Stimulated activated CD8-positive, alpha-beta memory T cell treated with anti-CD3 and anti-CD28 coated beads, Interleukin-15, amount 100 ng/mL, for 1 hour (primary cell): Measurements from ENCODE around the gene LRBA.
"Not testable (repeated sequence)": the region's sequence is repeated elsewhere in the genome, so short reads cannot be mapped to it uniquely, and the experiment has no call there.

ENCODE experiments used
- DNase-seq: peaks from one replicate; pipeline ENCODE4 v3.0.0-alpha.2; 2020; ENCODE audit warnings: low read depth

LRBA gene

DNA sequence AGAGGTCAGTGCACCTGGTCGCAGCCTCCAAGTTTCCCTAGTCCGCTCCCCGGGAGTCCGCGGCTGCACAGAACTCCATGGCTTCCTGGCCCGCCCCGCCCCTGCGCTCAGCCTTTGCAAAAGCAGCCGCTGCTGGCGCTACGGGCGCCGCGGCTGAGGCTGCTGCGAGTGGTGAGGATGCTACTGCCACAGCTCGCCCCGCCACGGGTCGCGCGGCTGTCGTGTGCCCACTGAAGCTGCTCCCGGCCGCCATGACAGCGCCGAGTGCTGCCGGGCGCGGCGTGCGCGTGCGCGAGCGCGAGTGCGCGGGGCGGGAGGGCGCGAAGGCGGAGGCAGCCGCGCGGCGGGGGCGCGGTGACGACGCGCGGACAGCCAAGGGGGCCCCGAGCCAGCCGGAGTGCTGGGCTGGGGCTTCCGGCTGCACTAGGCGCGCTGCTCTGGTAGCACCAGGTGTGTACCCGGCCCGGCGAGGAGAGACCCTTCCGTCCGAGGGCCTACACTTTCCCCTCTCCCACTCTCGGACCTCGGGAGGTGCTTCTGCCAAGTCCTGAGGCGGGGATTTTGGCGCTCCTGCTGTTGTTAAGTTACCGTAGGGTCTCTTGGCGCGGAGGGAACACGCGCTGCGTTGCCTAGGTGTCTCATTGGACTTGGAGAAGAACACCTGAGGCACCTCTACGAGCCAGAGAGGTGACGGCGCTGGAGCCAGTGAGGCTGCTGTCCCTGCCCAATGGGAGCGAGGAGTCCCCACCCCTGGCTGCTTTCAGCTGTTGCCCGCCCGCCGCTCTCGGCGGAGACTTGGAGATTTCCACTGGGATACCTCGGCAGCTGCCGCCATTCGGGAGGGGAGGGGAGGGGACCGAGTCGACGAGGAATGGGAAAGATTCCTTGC, 619 bp upstream of the LRBA start:
- peak; percentile 42 for DNase-seq

DNA sequence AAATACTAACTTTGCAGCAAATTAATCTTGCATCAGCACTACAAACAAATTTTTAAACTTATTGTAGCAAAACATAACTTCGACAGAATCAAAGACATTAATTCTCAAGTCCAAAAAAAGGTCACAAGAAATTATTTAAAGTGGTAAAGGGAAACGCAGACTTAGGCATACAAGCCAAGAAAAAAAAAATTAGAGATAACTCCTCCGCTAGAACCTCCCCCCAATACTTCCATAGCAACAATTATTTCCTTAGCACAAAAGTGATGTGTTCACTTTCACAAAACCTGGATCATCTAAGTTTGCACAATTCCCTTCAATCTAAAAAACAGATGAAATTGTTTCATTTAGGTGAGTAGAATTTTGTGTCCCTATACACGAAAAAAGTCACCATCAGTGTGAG, 1.1 kb downstream of the LRBA start:
- no peak for DNase-seq

DNA sequence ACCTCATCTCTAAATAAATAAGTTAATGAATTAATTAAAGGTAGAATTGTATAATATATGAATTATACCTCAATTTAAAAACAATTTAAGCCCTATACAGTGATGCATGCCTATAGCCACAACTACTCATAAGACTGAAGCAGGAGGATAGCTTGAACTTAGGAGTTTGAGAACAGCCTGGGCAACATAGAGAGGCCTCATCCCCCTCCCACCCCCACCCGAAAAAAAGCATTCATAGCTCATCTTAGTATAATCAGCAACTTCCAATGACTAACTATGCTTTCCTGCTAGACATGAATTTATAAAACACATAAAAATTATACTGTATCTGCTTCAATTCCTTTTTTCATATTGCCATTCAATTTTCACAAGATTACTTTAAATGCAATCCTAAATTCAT, 1.6 kb downstream of the LRBA start:
- DNase-seq: no peak

DNA sequence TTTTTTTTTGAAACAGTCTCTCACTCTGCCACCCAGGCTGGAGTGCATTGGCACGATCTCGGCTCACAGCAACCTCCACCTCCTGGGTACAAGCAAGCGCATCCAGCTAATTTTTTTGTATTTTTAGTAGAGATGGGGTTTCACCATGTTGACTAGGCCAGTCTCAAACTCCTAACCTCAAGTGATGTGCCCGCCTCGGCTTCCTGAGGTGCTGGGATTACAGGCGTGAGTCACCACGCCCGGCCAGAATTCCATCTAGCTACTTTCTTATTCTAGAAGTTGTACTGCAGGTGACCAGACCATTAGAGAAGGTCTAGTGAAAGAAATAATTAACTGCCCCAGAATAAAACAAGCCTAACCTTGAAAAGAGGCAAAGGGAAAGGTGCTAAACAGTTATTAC, 2.3 kb downstream of the LRBA start:
- DNase-seq: no peak

DNA sequence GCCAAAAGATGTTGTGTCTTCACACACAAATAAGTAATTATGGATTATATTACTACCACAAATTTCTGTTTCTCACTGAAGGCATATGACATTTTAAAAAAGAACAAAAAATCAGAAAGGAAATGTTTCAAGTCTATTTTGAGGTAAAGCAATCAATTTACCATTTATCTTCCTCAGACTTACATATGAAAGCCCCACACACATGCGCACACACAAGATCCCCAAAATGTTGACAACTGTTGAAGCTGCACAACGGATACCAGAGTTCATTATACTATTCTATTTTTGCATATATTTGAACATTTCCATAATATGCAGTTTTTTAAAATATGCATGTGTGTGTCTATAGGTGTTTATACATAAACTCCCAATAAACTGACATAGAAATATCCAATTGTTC, 2.7 kb downstream of the LRBA start:
- no peak for DNase-seq

DNA sequence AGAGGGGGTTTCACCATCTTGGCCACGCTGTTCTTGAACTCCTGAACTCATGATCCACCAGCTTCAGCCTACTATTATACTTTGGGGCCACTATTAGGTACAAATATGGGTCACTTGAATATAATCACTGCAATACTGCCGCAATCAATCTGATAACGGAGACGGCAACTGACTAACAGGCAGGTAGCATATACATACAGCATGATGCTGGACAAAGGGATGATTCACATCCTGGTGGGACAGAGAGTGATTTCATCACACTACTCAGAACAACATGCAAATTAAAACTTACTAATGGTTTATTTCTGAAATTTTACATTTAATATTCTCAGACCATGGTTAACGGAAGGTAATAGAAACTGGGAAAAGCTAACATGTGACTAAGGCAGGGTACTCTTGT, 10.9 kb downstream of the LRBA start:
- no peak for DNase-seq

DNA sequence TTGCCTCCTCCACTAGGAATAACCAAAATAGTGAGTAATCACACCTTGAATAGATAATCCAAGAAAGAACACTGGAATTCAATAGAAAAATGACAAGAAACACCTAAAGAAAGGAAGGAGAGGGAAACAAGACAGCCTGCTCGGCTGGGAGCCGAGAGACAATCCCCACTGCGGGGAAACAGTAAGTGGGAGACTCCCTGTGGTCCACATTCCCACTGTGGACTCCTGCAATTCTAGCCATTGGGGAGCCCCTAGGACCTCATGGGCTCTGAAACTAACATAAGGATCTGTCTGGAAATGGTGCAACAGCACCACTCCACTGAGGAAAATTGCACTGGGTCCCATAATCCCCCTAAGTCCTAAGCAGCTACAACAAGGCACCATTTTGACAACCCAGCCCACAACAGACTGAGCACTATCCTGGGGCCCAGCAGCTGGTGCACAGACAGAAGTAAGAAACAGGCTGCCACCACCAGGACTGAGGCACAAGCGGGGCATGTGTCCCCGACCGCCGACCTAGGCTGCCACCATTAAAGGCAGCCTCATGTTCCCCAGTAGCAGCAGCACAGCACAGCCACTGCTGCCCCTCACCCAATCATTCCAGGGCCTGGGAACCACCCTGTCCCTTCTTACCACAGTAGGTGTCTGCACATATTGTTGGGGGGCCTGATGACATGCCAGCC, 14.2 kb downstream of the LRBA start:
- DNase-seq: no peak

DNA sequence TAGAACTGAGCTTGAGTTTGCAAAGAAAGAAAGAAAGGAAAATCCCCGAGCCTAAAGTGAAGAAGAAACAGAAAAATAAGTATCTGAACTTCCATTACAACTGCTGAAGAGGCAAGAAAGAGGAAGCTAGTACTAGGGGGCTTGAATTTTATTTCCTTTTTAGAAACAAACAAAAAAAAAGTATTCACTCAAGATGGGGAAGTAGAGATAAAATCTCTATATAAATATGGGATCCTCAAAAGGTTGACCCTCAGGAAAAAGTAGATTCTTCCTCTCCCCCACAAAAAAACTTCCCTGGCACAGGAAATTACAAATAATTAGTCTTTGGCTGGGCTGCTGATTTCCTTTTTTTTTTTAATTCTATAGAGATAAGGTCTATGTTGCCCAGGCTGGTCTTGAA, 16.0 kb downstream of the LRBA start:
- DNase-seq: no peak

DNA sequence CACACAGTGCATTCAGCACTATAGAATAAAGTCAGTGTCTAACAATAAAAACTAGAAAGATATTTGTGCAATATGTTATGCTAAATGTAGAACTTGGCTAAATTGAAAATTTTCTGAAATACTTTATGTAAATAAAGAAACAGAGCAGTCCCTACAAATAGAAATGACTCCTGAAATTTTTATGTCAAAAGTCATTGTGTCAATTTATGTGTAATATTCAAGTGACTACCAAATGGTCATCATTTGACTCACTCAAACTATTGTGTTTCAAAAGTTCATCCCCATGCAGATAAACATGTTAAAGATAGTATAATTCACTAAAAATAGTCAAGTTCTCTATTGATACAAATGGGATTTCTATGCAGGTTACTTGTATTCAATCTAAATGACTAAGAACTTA, 17.9 kb downstream of the LRBA start:
- DNase-seq: no peak

DNA sequence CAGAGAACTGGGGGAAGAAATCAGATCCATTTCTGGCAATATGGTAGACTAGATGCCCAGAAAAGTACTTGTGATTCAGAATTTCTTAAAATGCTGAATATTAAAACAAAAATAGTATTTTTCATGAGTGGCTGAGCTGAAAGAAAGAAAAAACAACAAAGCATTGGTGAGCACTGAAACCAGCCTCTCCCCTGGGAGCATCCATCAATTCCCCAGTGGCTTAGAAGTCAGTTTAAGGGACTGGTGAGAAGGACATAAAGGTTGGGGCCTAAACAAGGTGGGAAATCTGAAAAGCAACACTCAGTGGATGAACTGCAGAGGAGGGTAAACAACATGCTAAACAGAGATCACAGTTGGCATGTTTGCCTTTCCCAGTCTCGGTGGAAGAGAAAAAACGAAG, 20.4 kb downstream of the LRBA start:
- DNase-seq: no peak

DNA sequence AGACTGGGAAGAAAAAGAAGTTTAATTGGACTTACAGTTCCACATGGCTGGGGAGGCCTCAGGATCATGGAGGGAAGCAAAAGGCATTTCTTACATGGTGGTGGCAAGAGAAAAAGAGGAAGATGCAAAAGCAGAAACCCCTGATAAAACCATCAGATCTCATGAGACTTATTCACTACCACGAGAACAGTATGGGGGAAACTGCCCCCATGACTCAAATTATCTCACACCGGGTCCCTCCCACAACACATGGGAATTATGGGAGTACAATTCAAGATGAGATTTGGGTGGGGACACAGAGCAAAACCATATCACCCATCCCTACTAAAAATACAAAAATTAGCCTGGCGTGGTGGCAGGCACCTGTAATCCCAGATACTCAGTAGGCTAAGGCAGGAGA, 21.5 kb downstream of the LRBA start:
- not testable (repeated sequence) for DNase-seq

DNA sequence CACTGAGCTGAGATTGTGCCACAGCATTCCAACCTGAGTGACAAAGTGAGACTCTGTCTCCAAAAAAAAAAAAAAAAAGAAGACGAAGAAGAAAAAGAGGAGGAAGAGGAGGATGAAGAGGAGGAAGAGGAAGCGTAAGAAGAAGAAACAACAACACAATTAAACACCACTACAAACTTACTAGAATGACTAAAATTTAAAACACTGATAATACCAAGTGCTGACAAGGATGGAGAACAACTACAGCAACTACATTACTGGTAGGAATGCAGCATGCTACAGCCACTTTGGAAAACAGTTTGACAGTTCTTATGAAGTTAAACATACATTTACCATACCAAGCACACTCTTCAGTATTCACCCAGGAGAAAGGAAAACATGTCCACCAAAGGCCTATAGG, 24.1 kb downstream of the LRBA start:
- no peak for DNase-seq

DNA sequence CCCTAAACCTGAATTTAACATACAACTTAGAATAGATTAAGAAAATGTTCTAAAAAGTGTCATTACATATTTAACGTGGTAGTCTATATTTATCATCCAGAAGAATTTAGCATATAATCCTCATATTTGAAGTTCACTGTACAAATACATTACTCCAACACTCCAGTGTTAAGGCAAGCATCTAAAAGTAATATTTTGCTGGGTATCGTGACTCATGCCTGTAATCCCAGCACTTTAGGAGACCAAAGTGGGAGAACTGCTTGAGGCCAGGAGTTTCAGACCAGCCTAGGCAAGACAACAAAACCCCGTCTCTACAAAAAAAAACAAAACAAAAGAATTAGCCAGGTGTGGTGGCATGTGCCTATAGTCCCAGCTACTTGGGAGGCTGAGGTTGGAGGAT, 24.8 kb downstream of the LRBA start:
- no peak for DNase-seq

DNA sequence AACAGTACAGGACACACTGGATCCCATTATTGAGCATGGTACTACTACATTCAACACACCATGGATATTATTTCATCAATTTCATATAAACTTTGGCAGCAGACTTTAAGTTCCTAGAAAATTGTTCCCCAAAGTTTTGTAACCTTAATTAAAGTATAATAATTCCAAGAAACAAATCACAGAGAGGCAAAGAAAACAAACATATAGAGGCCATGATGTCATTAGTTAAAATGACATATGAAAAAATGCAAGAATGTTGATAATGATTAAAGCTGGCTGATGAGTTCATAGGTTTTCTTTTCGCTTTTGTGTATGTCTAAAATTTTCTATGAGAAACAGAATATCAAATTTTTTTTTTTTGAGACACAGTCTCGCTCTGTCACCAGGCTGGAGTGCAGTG, 26.8 kb downstream of the LRBA start:
- no peak for DNase-seq

DNA sequence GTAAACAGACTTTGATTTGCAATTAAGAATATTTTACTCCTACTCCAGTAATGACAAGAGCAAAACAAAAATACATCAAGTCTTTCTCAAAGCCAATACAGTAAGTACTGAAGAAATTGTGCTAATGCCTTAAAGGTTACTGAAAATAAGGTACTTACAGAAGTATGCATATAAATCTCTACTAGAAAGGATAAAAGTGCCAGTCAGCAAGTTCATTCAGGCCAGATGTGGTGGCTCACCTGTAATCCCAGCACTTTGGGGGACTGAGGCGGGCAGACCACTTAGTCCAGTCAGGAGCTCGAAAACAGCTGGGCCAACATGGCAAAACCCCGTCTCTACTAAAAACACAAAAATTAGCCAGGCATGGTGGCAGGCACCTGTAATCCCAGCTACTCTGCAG, 27.9 kb downstream of the LRBA start:
- DNase-seq: no peak

DNA sequence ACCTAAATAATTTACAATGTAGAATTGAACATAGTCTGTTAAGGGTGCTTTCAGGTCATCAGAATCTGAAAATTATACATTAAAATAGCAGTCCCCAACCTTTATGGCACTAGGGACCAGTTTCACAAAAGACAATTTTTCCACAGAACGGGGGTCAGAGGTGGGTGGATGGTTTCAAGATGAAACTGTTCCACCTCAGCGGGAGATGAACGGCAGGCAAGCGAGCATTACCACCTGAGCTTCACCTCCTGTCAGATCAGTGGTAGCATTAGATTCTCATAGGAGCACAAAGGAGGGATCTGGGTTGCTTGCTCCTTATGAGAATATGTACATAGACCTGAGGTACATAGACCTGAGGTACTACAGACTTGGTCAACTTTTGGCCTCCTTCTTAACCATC, 29.0 kb downstream of the LRBA start:
- DNase-seq: no peak

DNA sequence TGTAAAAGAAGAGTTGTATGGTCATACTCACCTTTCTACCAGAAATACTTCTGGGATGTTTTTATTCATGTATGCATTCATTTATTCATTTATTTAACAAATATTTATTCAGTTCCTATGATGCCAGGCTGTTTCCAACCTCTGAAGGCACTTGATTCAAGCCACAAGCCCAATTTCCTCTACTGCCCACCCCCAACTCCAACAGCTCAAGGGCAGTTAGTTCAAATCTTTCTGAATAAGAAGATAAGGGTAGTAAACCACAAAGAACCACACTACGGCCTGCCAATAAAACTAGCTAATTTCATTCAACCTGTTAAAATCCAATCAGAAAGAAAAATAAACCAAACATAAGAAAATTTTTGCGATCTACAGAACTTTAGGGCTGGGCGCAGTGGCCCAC, 31.2 kb downstream of the LRBA start:
- DNase-seq: no peak

DNA sequence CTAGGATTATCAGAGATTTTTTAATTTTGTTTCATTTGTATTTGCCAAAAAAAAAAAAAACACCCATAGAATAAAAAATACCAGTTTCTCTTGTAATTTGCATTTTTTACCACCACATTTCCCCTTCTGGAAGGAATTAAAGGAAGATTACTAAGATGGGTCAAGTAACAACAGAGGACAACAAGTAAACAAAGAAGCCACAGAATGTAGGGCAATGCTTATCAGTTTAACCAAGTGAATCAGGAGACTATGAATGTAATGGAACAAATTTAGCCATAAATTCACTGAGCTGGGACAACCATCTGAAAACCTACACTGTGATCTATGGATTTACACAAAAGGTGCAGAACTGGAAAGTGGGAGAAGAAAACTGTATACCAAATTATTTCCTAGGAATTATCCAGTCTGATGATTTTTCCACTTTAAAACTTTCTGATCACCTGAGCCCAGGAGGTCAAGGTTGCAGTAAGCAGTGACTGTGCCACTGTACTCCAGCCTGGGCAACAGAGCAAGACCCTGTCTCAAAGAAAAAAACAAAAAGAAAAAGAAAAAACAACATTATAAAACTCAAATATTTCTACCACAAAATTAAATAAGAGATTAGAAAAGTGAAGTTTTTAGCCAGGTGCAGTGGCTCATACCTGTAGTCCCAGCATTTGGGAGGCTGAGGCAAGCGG, 32.4 kb downstream of the LRBA start:
- DNase-seq: no peak

DNA sequence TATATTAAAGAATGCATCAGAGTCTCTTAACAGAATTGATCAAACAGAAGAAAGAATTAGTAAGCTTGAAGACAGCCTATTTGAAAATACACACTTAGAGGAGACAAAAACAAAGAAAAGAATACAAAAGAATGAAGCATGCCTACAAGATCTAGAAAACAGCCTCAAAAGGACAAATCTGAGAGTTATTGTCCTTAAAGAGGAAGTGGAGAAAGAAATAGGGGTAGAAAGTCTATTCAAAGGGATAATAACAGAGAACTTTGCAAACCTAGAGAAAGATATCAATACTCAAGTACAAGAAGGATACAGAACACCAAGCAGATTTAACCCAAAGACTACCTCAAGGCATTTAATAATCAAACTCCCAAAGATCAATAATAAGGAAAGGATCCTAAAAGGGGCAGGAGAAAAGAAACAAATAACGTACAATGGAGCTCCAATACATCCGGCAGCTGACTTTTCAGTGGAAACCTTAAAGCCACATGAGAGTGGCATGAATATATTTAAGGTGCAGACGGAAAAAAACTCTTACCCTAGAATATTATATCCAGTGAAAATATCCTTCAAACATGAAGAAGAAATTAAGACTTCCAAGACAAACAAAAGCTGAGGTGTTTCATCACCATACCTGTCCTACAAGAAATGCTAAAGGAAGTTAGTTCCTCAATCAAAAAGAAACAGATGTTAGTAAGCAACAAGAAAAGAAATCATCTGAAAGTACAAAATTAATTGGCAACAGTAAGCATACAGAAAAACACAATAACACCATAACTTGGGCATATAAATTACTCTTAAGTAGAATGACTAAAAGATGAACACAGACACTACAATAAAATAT, 36.1 kb downstream of the LRBA start:
- no peak for DNase-seq

DNA sequence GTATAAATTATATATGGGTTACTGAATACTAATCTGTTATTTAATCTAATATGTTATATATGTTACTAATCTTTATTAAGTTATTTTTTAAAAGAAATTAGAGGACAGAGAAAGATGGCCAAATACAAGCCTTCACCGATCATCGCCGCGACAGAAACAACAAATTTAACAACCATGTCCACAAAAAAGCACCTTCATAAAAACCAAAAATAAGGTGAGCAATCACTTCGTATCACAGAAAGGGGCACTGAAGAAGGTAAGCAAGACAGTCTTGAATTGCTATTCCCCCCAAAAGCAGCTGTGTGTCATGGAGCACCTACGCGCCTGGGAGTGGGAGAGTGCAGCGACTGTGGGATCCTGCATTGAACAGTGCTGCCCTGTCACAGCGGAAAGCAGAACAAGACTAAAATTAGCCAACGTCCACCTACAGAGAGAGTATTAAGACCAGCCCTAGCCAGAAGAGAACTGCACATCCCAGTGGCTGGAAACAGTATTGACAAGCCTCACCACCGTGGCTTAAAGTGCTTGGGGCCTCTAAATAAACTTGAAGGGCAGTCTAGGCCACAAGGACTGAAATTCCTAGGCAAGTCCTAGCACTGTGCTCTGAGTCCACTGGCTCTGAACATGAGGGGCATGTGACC, 38.5 kb downstream of the LRBA start:
- DNase-seq: no peak

DNA sequence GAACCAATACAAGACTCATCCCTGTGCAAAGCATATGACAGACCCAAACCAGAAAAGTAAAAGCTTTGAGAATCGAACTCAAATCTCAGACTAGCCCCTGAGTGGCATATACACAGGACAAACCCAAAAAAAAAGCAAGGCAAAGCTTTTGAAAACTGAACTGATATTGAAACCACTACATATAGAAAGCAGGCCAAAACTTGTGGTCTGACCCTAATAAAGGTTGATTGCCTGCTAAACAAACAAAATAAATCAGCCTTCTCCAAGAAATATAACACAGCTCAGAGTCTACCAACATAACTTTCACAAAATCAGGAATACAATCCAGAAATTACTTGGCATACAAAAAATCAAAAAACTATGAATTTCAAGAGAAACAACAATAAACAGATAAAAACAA, 40.3 kb downstream of the LRBA start:
- no peak for DNase-seq

DNA sequence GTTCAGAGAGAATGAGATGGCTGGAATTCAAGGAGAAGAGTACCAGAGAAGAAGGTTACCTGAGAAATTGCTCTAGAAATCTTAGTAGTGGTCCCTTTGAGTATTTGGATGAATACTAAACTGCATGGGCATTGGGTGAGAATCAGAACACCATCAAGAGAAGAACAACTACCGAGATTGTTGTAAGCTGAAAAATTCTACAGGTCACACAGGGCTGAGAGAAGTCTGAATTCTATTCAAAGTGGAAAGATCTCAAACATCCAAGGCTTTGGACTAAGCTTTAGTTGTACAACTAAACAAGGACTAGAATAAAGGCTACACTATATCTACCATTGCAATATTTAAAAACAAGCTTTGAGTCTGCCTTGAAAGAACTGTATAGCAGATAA, 40.8 kb downstream of the LRBA start:
- no peak for DNase-seq
